H1 (cell line): ENCODE measurements around the gene PLXNA4. TPM values are rescaled to one million over a fixed set of nuclear protein-coding genes. Genes with fewer than 3 reads are reported as not detected.

ENCODE experiments used
- CTCF ChIA-PET: fragments of 300-600 bp; sonication (Branson Sonifier 250); formaldehyde crosslinking; loops from one replicate; lab custom pipeline; 2021; ENCODE audit not compliant: partially characterized antibody; lab: Charles Lee
- POLR2A ChIA-PET: fragments of 300-600 bp; sonication (Branson Sonifier 250); formaldehyde crosslinking; loops from one replicate; lab custom pipeline; 2021; ENCODE audit warnings: inconsistent platforms; ENCODE audit not compliant: partially characterized antibody; lab: Charles Lee
- DNase-seq, 2 experiments: peaks; one replicate each; pipeline versions ENCODE4 v3.0.0 to v3.0.0-alpha.2; 2010 to 2022; ENCODE audit warnings: low spot score in 2 of 2, low read depth in 1 of 2, mixed read lengths in 1 of 2
- FAIRE-seq: peaks from 2 replicates; lab custom pipeline; 2011; peaks lifted over from hg19 to GRCh38; lab: Jason Lieb, UNC
- H2AFZ ChIP-seq: 2 replicates; pipeline ENCODE4 v1.8.1; 2012; ENCODE audit warnings: low read length, inconsistent platforms
- H2AK5ac ChIP-seq: 2 replicates; pipeline ENCODE4 v1.6.1; 2013; ENCODE audit warnings: low read depth, low read length
- H2BK120ac ChIP-seq: replicated peaks from 2 replicates; pipeline ENCODE3; 2013; ENCODE audit warnings: low read depth, low read length, inconsistent platforms
- H2BK12ac ChIP-seq: 2 replicates; pipeline ENCODE4 v1.6.1; 2013; ENCODE audit warnings: low read depth, low read length
- H2BK15ac ChIP-seq: 2 replicates; pipeline ENCODE4 v1.6.1; 2013; ENCODE audit warnings: low read length
- H2BK20ac ChIP-seq: 2 replicates; pipeline ENCODE4 v1.6.1; 2013; ENCODE audit warnings: low read length
- H2BK5ac ChIP-seq: 2 replicates; pipeline ENCODE4 v1.6.1; 2013; ENCODE audit warnings: low read depth, low read length
- H3K14ac ChIP-seq: 2 replicates; pipeline ENCODE4 v1.6.1; 2013; ENCODE audit warnings: inconsistent platforms; ENCODE audit not compliant: insufficient read length
- H3K18ac ChIP-seq: 2 replicates; pipeline ENCODE4 v1.6.1; 2013; ENCODE audit warnings: low read length; ENCODE audit errors: extremely low read depth
- H3K23ac ChIP-seq: 2 replicates; pipeline ENCODE4 v1.6.1; 2013; ENCODE audit warnings: inconsistent platforms; ENCODE audit not compliant: insufficient read length
- H3K23me2 ChIP-seq: 2 replicates; pipeline ENCODE4 v1.6.1; 2013; ENCODE audit warnings: low read depth, low read length
- H3K27ac ChIP-seq: 2 replicates; pipeline ENCODE4 v1.6.1; 2011; ENCODE audit warnings: low read depth, low read length, inconsistent platforms
- H3K27me3 ChIP-seq, 4 experiments: replicated peaks in 1 of 4; 1 replicate in 1 of 4; 2 replicates in 3 of 4; pipeline versions ENCODE4 v1.6.1 to v1.8.1; 2011 to 2013; ENCODE audit warnings: low read length in 3 of 4, mild to moderate bottlenecking in 3 of 4, inconsistent platforms in 2 of 4, mixed read lengths in 2 of 4, moderate library complexity in 1 of 4; ENCODE audit not compliant: control insufficient read depth in 3 of 4, insufficient read depth in 3 of 4; ENCODE audit errors: extremely low read depth in 1 of 4
- H3K36me3 ChIP-seq, 4 experiments: 2 replicates each; pipeline versions ENCODE4 v1.6.1 to v1.8.1; 2011 to 2013; ENCODE audit warnings: mild to moderate bottlenecking in 4 of 4, low read length in 3 of 4, moderate library complexity in 2 of 4, control low read depth in 1 of 4, inconsistent platforms in 1 of 4; ENCODE audit not compliant: insufficient read depth in 4 of 4, control insufficient read depth in 2 of 4
- H3K4ac ChIP-seq: replicated peaks from 2 replicates; pipeline ENCODE3; 2013; ENCODE audit warnings: low read length, low read depth, mixed read lengths, inconsistent platforms; ENCODE audit not compliant: insufficient read length
- H3K4me1 ChIP-seq, 4 experiments: replicated peaks in 1 of 4; 1 replicate in 1 of 4; 2 replicates in 3 of 4; pipeline versions ENCODE4 v1.6.1 to v1.8.1; 2011 to 2013; ENCODE audit warnings: low read length in 3 of 4, inconsistent platforms in 2 of 4, mixed read lengths in 1 of 4; ENCODE audit not compliant: insufficient read depth in 4 of 4, control insufficient read depth in 3 of 4
- H3K4me2 ChIP-seq, 2 experiments: 2 replicates each; pipeline versions ENCODE4 v1.6.1 to v1.8.1; 2011 to 2013; ENCODE audit warnings: low read depth in 2 of 2, low read length in 2 of 2, control low read depth in 1 of 2, inconsistent platforms in 1 of 2, mild to moderate bottlenecking in 1 of 2; ENCODE audit not compliant: insufficient read depth in 1 of 2
- H3K4me3 ChIP-seq, 4 experiments: fragments of 200-600, 300-600 bp in 1 of 4; sonication (generic), shearing (Covaris generic), sonication (Bioruptor Twin) in 1 of 4; 2 replicates each; pipeline versions ENCODE4 v1.5.1 to v1.8.1; 2011 to 2016; ENCODE audit warnings: low read length in 4 of 4, low read depth in 3 of 4, control low read depth in 2 of 4, inconsistent platforms in 2 of 4, mild to moderate bottlenecking in 2 of 4, mixed read lengths in 1 of 4, moderate library complexity in 1 of 4; ENCODE audit not compliant: insufficient read depth in 2 of 4; ENCODE audit errors: extremely low read depth in 1 of 4
- H3K56ac ChIP-seq: replicated peaks from 2 replicates; pipeline ENCODE3; 2013; ENCODE audit warnings: low read depth, mild to moderate bottlenecking, mixed read lengths, low read length, inconsistent platforms; ENCODE audit not compliant: insufficient read length
- H3K79me1 ChIP-seq: 2 replicates; pipeline ENCODE4 v1.6.1; 2013; ENCODE audit warnings: low read depth, low read length, control low read depth
- H3K79me2 ChIP-seq, 2 experiments: 2 replicates each; pipeline versions ENCODE4 v1.6.1 to v1.8.1; 2012 to 2013; ENCODE audit warnings: low read length in 2 of 2, mild to moderate bottlenecking in 2 of 2, inconsistent platforms in 1 of 2; ENCODE audit not compliant: insufficient read depth in 2 of 2, control insufficient read depth in 1 of 2
- H3K9ac ChIP-seq, 4 experiments: replicated peaks in 1 of 4; 1 replicate in 1 of 4; 2 replicates in 3 of 4; pipeline versions ENCODE4 v1.6.1 to v1.8.1; 2011 to 2013; ENCODE audit warnings: low read depth in 3 of 4, low read length in 3 of 4, control low read depth in 2 of 4, mild to moderate bottlenecking in 2 of 4, moderate library complexity in 2 of 4, inconsistent platforms in 1 of 4; ENCODE audit errors: extremely low read depth in 1 of 4
- H3K9me3 ChIP-seq, 2 experiments: 2 replicates each; pipeline versions ENCODE4 v1.6.1 to v1.8.1; 2012 to 2013; ENCODE audit warnings: mild to moderate bottlenecking in 2 of 2, moderate library complexity in 2 of 2, control low read depth in 1 of 2, inconsistent platforms in 1 of 2, low read depth in 1 of 2, low read length in 1 of 2, mixed read lengths in 1 of 2; ENCODE audit not compliant: insufficient read depth in 2 of 2
- H4K20me1 ChIP-seq, 2 experiments: replicated peaks in 1 of 2; 2 replicates each; pipeline versions ENCODE3 to v1.8.1; 2011 to 2013; ENCODE audit warnings: inconsistent platforms in 2 of 2, low read length in 2 of 2, mild to moderate bottlenecking in 1 of 2; ENCODE audit not compliant: insufficient read depth in 2 of 2, control insufficient read depth in 1 of 2
- H4K5ac ChIP-seq: 2 replicates; pipeline ENCODE4 v1.6.1; 2013; ENCODE audit warnings: low read length, low read depth, mixed read lengths, inconsistent platforms; ENCODE audit not compliant: insufficient read length
- H4K8ac ChIP-seq: 2 replicates; pipeline ENCODE4 v1.8.0; 2013; ENCODE audit warnings: mild to moderate bottlenecking, moderate library complexity, low read length, inconsistent platforms; ENCODE audit not compliant: insufficient read depth; ENCODE audit errors: extremely low read depth
- H4K91ac ChIP-seq: replicated peaks from 2 replicates; pipeline ENCODE3; 2013; ENCODE audit warnings: low read length, mixed read lengths, inconsistent platforms; ENCODE audit not compliant: insufficient read length
- EZH2 ChIP-seq: fragments of 200-600 bp; sonication (generic); IDR thresholded peaks from 2 replicates; pipeline ENCODE4 v1.7.1; 2012; ENCODE audit warnings: low read depth, mild to moderate bottlenecking, moderate library complexity, low read length, inconsistent platforms; ENCODE audit not compliant: severe bottlenecking
- WGBS, 2 experiments: shearing (Covaris generic) in 1 of 2; methylation state at CpG; one replicate each; pipeline versions ENCODE4 v1.1.6 to v1.1.7; 2013 to 2015; ENCODE audit warnings: low lambda C conversion rate in 2 of 2, mixed read lengths in 2 of 2, inconsistent platforms in 1 of 2, low coverage in 1 of 2, missing lambda C conversion rate in 1 of 2; ENCODE audit not compliant: insufficient replicate concordance in 2 of 2, insufficient coverage in 1 of 2, insufficient read length in 1 of 2; ENCODE audit errors: extremely low coverage in 1 of 2, missing lambda C conversion rate in 1 of 2; 5-methylcytosine and 5-hydroxymethylcytosine counted together
- polyA plus RNA-seq, 7 experiments: library from polyadenylated mRNA; depleted of rRNA in 3 of 7; stranded (reverse) in 5 of 7; unstranded in 2 of 7; fragments of >200 nt in 5 of 7; fragments of 200-250 nt in 2 of 7; gene quantifications; 1 replicate in 5 of 7; 2 replicates in 1 of 7; 4 replicates in 1 of 7; pipeline versions ENCODE4 v1.2.1 to v1.2.3, GENCODE V29; 2011 to 2013; ENCODE audit warnings: missing spikeins in 2 of 7, mixed read lengths in 2 of 7
- total RNA-seq: library from RNA; stranded (reverse); fragmentation: NEBNext Ultra II Directional; extraction: Animal tissue kit (Norgen Biotek cat#: 25700); gene quantifications from 2 replicates; pipeline ENCODE4 v1.2.1, GENCODE V29; 2021

PLXNA4 gene
- total and polyA plus RNA-seq, 2 of the 8 experiments (the other 6 are each of a cell fraction or from before 2014, with no cell fraction given) = 0.76 to 0.79 TPM

GRCh38 chr7:132462478-132462877 lies 113.8 kb downstream of the PLXNA4 start:
- no peak for TF ChIP-seq EZH2
- Histone ChIP-seq H4K91ac (no peak overlapping the region), H2BK120ac (no peak overlapping the region), H3K4me1 (peaks cover 0 to 7% (median 2%) of the 10 kb centered on the region in 4 experiments; a peak in 4 of 7 replicates), H3K9me3 (no peaks in the 10 kb centered on the region), H3K4ac (no peak overlapping the region), H3K27ac (no peak overlapping the region), H4K5ac (no peak overlapping the region), H3K79me1 (no peaks in the 10 kb centered on the region), H2AFZ (no peak overlapping the region), H3K36me3 (no peaks in the 10 kb centered on the region), H2BK5ac (no peak overlapping the region), H3K79me2 (no peaks in the 10 kb centered on the region), H3K18ac (no peak overlapping the region), H3K9ac (no peak overlapping the region), H2AK5ac (no peak overlapping the region), H3K4me2 (no peak overlapping the region), H3K14ac (no peak overlapping the region), H3K23me2 (no peaks in the 10 kb centered on the region), H3K56ac (no peak overlapping the region), H4K20me1 (no peaks in the 10 kb centered on the region), H3K23ac (no peak overlapping the region), H3K27me3 (no peaks in the 10 kb centered on the region; a peak in 1 of 7 replicates), H3K4me3 (no peak overlapping the region), H2BK15ac (no peak overlapping the region), H2BK20ac (no peak overlapping the region), H4K8ac (no peak overlapping the region), H2BK12ac (no peak overlapping the region)
- FAIRE-seq (no peak), DNase-seq (no peak)
- 94% methylated on average over 1 of the region's 2 CpGs; no CpG with 5 or more reads in 1 of the 2 experiments for WGBS, 2 experiments
- CTCF ChIA-PET = interaction anchor here (0.7 to 1.2 kb wide), 2 partner anchors 24 to 1665 kb away, joined by 3 read pairs; no protein-coding TSS in a partner anchor
- POLR2A ChIA-PET = no interaction called here
